ENCODE data around the gene UVSSA. TPM values are rescaled to one million over a fixed set of nuclear protein-coding genes. Genes with fewer than 3 reads are reported as not detected.

Gene UVSSA
- total RNA-seq, 4 donors from 2014 or later = 9.8 to 40.1 (median 14.5) TPM

- TF ChIP-seq CTCF (IDR thresholded peaks at IDR 0.05; ENCODE audit: low read depth) = no peak
Measured at GRCh38 chr4:1361431-1361830, 14.4 kb downstream of the UVSSA start.

GRCh38 chr4:1362046-1362445 is 15.0 kb downstream of the UVSSA start:
- no peak for TF ChIP-seq CTCF (IDR thresholded peaks at IDR 0.05; ENCODE audit: low read depth)

DNA sequence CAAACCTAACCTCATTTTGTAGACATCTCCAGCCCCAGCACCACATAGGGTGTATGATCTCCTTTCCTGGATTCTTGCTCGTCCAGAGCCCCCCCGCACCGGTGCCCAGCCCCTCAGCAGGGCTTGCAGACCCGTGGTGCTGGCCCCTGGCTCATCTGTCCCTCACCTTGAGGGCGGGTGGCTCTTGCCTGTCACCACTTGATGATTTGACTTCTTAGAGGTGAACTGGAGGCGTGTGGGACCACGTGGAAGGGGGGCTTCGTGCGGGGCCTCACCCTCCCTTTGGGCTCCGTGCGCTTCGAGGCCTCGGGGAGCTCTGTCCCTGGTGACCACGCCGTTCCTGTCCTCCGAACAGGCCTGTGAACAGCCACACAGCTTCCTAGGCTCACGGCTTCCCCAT is 15.5 kb downstream of the UVSSA start:
- TF ChIP-seq CTCF (IDR thresholded peaks at IDR 0.05; ENCODE audit: low read depth) = no peak

DNA sequence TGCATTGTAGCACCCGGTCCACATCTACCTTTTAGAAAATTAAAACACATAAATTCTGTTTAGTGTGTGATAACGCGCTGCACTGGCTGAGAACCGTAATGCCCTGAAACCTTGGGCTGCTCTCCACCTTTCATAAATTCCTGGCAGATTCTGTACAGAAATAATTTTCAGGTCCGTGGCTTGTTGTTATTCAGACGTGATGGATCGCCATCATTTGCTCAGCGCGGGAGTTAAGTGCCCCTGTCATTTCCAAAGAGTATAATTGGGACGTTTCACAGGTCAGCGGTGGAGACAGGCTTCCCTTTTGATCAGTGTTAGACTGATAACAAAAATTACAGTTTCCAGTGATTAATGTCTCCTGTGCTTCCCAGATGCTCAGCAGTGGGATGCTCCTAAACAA is 16.5 kb downstream of the UVSSA start:
- TF ChIP-seq CTCF (IDR thresholded peaks at IDR 0.05; ENCODE audit: low read depth) = no peak

GRCh38 chr4:1364217-1364616 is 17.2 kb downstream of the UVSSA start:
- TF ChIP-seq CTCF (IDR thresholded peaks at IDR 0.05; ENCODE audit: low read depth) = no peak

DNA sequence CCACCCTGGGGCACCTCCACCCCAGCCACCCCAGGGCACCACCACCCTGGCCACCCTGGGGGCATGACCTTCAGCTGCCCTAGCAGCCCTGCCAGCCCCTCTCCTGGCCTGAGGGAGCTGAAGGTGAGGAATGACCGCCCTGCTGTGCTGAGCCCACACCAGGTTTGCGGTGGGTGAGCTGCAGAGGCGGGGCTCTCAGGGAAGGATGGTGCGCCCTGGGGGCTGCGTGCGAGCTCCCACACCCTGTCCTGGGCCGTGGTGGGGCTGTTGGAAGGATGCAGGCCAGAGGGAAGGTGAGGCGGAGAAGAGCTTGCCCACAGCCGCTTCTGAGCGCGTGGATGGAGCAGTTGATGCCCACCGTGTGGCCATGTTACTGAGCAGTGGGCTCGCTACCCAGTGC is 17.7 kb downstream of the UVSSA start:
- TF ChIP-seq CTCF (IDR thresholded peaks at IDR 0.05; ENCODE audit: low read depth) = no peak

DNA sequence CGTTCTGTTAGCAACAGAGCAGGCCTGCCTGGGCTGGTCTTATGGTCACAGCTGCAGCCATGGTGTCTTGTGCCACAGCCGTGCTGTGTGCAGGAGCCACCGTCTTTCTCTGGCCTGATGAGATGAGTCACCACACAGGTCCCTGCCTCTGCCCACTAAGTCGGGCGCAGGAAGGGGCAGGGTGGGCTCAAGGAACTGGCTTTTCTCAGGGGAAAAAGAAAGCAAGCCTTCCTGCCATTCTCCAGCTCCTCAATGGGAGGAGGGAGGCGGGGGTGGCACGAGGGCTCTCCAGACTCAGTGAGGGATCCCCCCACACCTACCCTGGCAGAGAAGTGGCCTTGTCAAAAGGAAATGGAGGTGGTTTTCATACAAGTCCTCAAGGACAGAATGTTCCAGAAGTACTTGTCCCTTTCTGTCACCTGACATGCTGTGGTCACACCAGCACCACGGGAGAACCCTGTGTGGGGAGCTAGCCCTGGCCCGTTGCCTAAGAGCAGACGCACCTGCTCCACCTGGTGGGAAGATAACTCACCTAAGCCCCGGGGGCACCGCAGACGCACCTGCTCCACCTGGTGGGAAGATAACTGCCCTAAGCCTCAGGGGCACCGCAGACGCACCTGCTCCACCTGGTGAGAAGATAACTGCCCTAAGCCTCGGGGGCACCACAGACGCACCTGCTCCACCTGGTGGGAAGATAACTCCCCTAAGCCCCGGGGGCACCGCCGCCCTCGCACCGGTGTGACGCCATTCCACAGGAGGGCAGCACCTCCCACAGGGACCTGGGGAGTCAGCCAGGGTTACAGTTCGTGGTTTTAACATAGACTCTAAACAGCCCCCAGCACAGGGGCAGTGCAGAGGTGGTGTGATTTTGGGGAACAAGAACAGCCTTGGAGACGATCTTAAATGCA is 18.5 kb downstream of the UVSSA start:
- no peak for TF ChIP-seq CTCF (IDR thresholded peaks at IDR 0.05; ENCODE audit: low read depth)
